Measurements from ENCODE around the gene COPZ1. TPM values are rescaled to one million over a fixed set of nuclear protein-coding genes. Genes with fewer than 3 reads are reported as not detected.

Gene COPZ1
- total and polyA plus RNA-seq, 9 of the 15 experiments (the other 6 are each of a cell fraction or from before 2014, with no cell fraction given) = 137 to 487 (median 233) TPM

DNA sequence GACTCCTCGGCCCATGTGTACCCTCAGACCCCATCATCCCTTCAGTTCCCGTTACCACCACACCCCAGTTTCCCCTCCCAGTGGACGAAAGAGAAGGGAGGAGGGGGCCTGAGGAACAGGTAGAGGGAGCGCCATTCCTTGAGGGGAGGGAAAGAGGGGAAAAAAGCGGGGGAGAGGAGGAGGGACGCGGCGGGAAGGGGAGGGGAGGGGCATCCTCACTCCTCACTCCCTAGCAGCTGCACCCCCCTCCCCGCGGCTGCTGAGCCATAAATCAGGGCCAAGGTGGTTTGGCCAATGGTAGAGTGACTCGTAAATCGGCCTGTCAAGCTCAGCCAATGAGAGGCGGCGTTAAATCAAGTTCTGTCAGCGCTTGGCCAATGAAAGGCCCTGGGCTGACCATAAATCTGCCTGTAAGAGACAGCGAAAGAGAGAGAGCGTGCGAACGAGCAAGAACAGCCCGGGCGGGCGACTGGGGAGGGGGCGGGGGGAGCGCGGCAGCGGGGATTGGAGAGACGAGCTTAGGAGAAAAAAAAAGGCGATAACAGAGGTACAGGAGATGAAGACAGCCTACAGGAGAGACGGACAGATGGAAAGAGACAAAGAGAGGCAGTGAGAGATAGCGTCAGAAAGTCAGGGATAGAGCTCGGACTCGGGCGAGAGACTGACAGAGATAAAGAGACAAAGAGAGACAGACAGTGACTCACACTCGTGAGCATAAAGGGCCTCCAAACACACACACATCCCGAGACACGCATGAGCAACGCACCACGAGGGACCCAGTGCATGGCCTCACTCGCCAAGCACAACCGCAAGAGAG is 34.2 kb downstream of the COPZ1 start (continued):
- TF ChIP-seq KHSRP (IDR thresholded peaks at IDR 0.05) (peak; percentile 59; the same call in 1 of the 2 replicates), NCOR1 (IDR thresholded peaks at IDR 0.05) (peak; percentile 79), MYBL2 (IDR thresholded peaks at IDR 0.05; ENCODE audit: low read depth) (peak; percentile 63; the same call in 1 of the 2 replicates), MYBL2 (CRISPR knock-in tag; IDR thresholded peaks at IDR 0.05; ENCODE audit: borderline replicate concordance) (no peak), ZZZ3 (IDR thresholded peaks at IDR 0.05) (no peak), PHB (CRISPR knock-in tag; IDR thresholded peaks at IDR 0.05) (no peak), SNRNP70 (optimal IDR thresholded peaks at IDR 0.05; ENCODE audit: low read depth, low read length) (no peak), OTX1 (CRISPR knock-in tag; IDR thresholded peaks at IDR 0.05) (peak; percentile 92), ELF2 (CRISPR knock-in tag; IDR thresholded peaks at IDR 0.05) (no peak), ZNF584 (CRISPR knock-in tag; IDR thresholded peaks at IDR 0.05; ENCODE audit: low read depth) (peak; percentile 22; the same call in 1 of the 2 replicates), TCF7L2 (IDR thresholded peaks at IDR 0.05; ENCODE audit: low read depth, low read length) (no peak), POLR2B (IDR thresholded peaks at IDR 0.05; ENCODE audit: low read depth, partially characterized antibody) (peak; percentile 58), NR2C2 (CRISPR knock-in tag; IDR thresholded peaks at IDR 0.05) (no peak), NR2C2 (tag; IDR thresholded peaks at IDR 0.05) (peak; percentile 69), BRCA1 (IDR thresholded peaks at IDR 0.05) (no peak), BRCA1 (CRISPR knock-in tag; IDR thresholded peaks at IDR 0.05) (no peak), CXXC5 (CRISPR knock-in tag; IDR thresholded peaks at IDR 0.05) (peak; percentile 84)
- TF ChIP-seq, protein P1, sequence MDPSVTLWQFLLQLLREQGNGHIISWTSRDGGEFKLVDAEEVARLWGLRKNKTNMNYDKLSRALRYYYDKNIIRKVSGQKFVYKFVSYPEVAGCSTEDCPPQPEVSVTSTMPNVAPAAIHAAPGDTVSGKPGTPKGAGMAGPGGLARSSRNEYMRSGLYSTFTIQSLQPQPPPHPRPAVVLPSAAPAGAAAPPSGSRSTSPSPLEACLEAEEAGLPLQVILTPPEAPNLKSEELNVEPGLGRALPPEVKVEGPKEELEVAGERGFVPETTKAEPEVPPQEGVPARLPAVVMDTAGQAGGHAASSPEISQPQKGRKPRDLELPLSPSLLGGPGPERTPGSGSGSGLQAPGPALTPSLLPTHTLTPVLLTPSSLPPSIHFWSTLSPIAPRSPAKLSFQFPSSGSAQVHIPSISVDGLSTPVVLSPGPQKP (CRISPR knock-in tag; IDR thresholded peaks at IDR 0.05) = no peak
- TF ChIP-seq, protein P2, sequence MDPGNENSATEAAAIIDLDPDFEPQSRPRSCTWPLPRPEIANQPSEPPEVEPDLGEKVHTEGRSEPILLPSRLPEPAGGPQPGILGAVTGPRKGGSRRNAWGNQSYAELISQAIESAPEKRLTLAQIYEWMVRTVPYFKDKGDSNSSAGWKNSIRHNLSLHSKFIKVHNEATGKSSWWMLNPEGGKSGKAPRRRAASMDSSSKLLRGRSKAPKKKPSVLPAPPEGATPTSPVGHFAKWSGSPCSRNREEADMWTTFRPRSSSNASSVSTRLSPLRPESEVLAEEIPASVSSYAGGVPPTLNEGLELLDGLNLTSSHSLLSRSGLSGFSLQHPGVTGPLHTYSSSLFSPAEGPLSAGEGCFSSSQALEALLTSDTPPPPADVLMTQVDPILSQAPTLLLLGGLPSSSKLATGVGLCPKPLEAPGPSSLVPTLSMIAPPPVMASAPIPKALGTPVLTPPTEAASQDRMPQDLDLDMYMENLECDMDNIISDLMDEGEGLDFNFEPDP (CRISPR knock-in tag; IDR thresholded peaks at IDR 0.05) = no peak
